Measurements from ENCODE around the gene TMEM176B.

- TF ChIP-seq CTCF (IDR thresholded peaks at IDR 0.05), result no peak
- no peak for TF ChIP-seq POLR2A (IDR thresholded peaks at IDR 0.05)
- no peak for TF ChIP-seq POLR2AphosphoS5 (IDR thresholded peaks at IDR 0.05)
These were observed 30.4 kb downstream of the TMEM176B start for GRCh38 chr7:150769768-150770167.
